Liver (tissue), 3 donors: ENCODE results near the gene CACNB4.

Source experiments
- ATF3 ChIP-seq: IDR thresholded peaks from 2 replicates; pipeline ENCODE4 v1.6.1; 2016; ENCODE audit warnings: antibody characterized with exemption
- EGR1 ChIP-seq, 2 donors: IDR thresholded peaks; 2 replicates each; pipeline ENCODE4 v1.6.1; 2016 to 2018; ENCODE audit warnings: antibody characterized with exemption in 2 of 2, low read depth in 2 of 2
- FOXA1 ChIP-seq: IDR thresholded peaks from 2 replicates; pipeline ENCODE4 v1.6.1; 2016; ENCODE audit warnings: antibody characterized with exemption
- GABPA ChIP-seq, 2 donors: IDR thresholded peaks in 1 of 2; conservative IDR thresholded peaks in 1 of 2; 2 replicates each; pipeline ENCODE4 v1.6.1; 2016; ENCODE audit warnings: antibody characterized with exemption in 2 of 2, mild to moderate bottlenecking in 1 of 2, moderate library complexity in 1 of 2
- HNF4A ChIP-seq, 2 donors: conservative IDR thresholded peaks; 2 replicates each; pipeline ENCODE4 v1.6.1; 2016; ENCODE audit warnings: antibody characterized with exemption in 2 of 2, mild to moderate bottlenecking in 2 of 2
- JUND ChIP-seq, 2 donors: IDR thresholded peaks; 2 replicates each; pipeline ENCODE4 v1.6.1; 2016; ENCODE audit warnings: antibody characterized with exemption in 2 of 2
- MAX ChIP-seq: IDR thresholded peaks from 2 replicates; pipeline ENCODE4 v1.6.1; 2016; ENCODE audit warnings: antibody characterized with exemption
- NR2F2 ChIP-seq: IDR thresholded peaks from 2 replicates; pipeline ENCODE4 v1.6.1; 2016; ENCODE audit warnings: antibody characterized with exemption
- RAD21 ChIP-seq, 2 donors: IDR thresholded peaks; 2 replicates each; pipeline ENCODE4 v1.6.1; 2016; ENCODE audit warnings: antibody characterized with exemption in 2 of 2, mild to moderate bottlenecking in 2 of 2
- SP1 ChIP-seq: IDR thresholded peaks from 2 replicates; pipeline ENCODE4 v1.6.1; 2018; ENCODE audit warnings: antibody characterized with exemption, mild to moderate bottlenecking
- TAF1 ChIP-seq: conservative IDR thresholded peaks from 2 replicates; pipeline ENCODE4 v1.6.1; 2016; ENCODE audit warnings: antibody characterized with exemption, mild to moderate bottlenecking
- TF ChIP-seq, protein P1 (sequence below): fragments of 150-350 bp; IDR thresholded peaks from 2 replicates; pipeline ENCODE4 v1.5.1; 2017; ENCODE audit warnings: improper control_type of control experiment, low read depth, low read length; ENCODE audit not compliant: missing input control
- TF ChIP-seq, protein P2 (sequence below): IDR thresholded peaks from 2 replicates; pipeline ENCODE4 v1.6.1; 2016; ENCODE audit warnings: antibody characterized with exemption, mild to moderate bottlenecking
- donor health status: healthy.
- donor health status: healthy.

- no peak for TF ChIP-seq TAF1
- TF ChIP-seq, protein P1, sequence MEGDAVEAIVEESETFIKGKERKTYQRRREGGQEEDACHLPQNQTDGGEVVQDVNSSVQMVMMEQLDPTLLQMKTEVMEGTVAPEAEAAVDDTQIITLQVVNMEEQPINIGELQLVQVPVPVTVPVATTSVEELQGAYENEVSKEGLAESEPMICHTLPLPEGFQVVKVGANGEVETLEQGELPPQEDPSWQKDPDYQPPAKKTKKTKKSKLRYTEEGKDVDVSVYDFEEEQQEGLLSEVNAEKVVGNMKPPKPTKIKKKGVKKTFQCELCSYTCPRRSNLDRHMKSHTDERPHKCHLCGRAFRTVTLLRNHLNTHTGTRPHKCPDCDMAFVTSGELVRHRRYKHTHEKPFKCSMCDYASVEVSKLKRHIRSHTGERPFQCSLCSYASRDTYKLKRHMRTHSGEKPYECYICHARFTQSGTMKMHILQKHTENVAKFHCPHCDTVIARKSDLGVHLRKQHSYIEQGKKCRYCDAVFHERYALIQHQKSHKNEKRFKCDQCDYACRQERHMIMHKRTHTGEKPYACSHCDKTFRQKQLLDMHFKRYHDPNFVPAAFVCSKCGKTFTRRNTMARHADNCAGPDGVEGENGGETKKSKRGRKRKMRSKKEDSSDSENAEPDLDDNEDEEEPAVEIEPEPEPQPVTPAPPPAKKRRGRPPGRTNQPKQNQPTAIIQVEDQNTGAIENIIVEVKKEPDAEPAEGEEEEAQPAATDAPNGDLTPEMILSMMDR, result no peak
- no peak for TF ChIP-seq RAD21 (IDR thresholded peaks at IDR 0.05)
- no peak for TF ChIP-seq SP1
- no peak for TF ChIP-seq MAX
- TF ChIP-seq EGR1 (IDR thresholded peaks at IDR 0.05; ENCODE audit: low read depth in 2 of 2), result no peak
- TF ChIP-seq FOXA1, result no peak
- no peak for TF ChIP-seq GABPA (IDR thresholded peaks at IDR 0.05 in 1 of 2, conservative IDR thresholded peaks at IDR 0.05 in 1 of 2)
- no peak for TF ChIP-seq JUND (IDR thresholded peaks at IDR 0.05)
- no peak for TF ChIP-seq ATF3
- no peak for TF ChIP-seq NR2F2
- TF ChIP-seq HNF4A (conservative IDR thresholded peaks at IDR 0.05), result no peak
- TF ChIP-seq, protein P2, sequence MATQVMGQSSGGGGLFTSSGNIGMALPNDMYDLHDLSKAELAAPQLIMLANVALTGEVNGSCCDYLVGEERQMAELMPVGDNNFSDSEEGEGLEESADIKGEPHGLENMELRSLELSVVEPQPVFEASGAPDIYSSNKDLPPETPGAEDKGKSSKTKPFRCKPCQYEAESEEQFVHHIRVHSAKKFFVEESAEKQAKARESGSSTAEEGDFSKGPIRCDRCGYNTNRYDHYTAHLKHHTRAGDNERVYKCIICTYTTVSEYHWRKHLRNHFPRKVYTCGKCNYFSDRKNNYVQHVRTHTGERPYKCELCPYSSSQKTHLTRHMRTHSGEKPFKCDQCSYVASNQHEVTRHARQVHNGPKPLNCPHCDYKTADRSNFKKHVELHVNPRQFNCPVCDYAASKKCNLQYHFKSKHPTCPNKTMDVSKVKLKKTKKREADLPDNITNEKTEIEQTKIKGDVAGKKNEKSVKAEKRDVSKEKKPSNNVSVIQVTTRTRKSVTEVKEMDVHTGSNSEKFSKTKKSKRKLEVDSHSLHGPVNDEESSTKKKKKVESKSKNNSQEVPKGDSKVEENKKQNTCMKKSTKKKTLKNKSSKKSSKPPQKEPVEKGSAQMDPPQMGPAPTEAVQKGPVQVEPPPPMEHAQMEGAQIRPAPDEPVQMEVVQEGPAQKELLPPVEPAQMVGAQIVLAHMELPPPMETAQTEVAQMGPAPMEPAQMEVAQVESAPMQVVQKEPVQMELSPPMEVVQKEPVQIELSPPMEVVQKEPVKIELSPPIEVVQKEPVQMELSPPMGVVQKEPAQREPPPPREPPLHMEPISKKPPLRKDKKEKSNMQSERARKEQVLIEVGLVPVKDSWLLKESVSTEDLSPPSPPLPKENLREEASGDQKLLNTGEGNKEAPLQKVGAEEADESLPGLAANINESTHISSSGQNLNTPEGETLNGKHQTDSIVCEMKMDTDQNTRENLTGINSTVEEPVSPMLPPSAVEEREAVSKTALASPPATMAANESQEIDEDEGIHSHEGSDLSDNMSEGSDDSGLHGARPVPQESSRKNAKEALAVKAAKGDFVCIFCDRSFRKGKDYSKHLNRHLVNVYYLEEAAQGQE, result no peak
Measured at GRCh38 chr2:152031747-152032306, 67.0 kb downstream of the CACNB4 start.
